ENCODE results near the gene NCL.
"Not testable (repeated sequence)": the region's sequence is repeated elsewhere in the genome, so short reads cannot be mapped to it uniquely, and the experiment has no call there.

NCL gene

GRCh38 chr2:231467613-231468530 is 3.6 kb upstream of the NCL start:
- no peak for DNase-seq

DNA sequence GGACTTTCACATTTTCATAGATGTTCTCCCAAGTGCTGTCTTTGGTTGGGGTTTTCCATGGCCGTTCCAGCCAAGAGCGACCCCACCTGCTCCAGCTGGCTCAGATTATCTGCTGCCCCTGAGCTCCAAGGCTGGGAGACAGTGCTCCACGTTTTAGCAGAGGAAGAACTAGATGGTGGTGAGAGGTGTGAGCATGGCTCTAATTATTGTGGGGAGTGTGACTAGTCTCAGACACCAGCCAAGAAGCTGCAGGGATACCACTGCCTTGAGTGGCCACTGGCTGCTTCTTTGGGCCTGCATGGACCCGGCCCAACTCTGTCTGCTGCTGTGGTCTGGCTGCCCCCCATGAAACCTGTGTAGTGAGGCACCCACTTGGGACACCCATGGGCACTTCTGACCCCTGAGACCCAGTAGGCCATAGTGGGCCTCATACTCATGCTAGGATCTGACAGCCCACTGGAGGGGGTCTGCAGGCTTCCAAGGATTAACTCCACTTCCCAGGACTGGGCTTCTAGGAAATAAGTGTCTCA is 2.8 kb upstream of the NCL start:
- no peak for DNase-seq

GRCh38 chr2:231464576-231465540 is 574 bp upstream of the NCL start:
- peak; percentile 98 for DNase-seq

DNA sequence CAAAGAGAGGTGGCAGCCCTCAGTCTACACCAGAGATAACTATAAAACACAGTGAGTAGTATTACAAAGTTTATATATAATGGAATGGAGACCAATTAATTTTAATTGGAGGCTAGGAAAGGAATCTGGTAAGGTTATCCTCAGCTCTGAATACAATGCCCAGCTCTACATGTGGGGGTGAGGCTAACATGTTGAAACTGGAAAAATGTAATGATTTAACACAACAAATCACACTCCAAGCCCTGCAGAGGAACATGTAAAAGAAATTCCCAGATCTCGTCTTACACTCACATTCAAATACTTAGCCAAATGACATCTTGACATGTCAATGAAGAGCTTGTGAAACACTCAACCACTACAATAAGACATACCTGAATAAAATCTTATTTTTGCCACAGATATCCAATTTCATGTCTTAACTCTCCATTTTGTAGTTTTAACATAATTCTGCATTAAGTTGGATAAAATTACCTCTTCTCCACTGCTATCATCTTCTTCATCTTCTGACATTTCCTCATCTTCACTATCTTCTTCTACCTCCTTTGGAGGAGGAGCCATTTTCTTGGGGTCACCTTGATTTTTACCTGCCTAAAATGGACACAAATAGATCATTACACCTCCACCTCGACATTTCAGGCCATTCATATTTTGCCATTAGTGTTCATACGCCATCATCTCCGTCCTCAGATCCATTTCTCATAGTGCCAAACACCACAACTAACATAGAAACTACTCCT is 1.4 kb downstream of the NCL start:
- no peak for DNase-seq

DNA sequence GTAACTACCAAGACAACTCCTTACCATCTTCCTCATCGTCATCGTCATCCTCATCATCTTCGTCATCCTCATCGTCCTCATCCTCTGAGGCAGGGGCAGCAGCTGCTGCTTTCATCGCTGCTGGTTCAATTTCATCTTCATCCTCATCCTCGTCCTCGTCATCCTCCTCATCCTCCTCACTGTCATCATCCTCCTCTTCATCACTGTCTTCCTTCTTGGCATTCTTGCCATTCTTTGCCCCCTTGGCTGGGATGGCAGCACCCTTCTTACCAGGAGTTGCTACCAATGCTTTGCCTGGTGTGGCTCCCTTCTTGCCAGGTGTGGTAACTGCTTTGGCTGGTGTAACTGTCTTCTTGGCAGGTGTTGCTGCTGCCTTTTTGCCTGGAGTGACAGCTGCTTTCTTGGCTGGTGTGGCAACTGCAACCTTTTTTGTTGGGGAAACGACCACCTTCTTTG is 2.7 kb downstream of the NCL start:
- no peak for DNase-seq

- not testable (repeated sequence) for DNase-seq
Observed at GRCh38 chr2:231460841-231461240, 3.4 kb downstream of the NCL start.

DNA sequence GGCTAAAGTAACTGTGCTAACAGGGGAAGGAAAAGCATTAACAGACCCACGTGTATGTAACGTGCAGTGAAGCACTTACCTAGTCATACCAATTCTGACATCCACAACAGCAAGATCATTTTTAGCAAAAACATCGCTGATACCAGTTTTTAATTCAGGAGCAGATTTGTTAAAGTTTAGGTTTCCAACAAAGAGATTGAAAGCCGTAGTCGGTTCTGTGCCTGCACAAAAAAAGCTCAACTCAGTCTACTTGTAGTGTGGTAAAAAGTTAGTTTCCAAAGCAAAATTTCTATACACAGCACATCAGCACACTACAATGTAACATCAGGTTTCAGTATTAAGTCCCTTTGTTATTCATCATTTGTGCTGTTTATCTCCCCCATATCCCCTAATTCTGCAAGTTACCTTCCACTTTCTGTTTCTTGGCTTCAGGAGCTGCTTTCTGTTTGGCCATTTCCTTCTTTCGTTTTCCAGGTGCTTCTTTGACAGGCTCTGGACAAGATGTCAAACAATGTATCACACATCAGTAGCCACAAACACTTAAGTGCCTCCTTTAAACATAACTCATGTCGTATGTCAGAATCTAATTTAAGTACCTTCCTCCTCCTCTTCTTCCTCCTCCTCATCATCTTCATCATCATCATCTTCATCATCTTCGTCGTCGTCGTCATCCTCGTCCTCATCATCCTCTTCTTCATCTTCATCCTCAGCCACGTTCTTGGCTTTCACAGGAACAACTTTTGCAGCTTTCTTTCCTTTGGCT is 4.0 kb downstream of the NCL start:
- no peak for DNase-seq

DNA sequence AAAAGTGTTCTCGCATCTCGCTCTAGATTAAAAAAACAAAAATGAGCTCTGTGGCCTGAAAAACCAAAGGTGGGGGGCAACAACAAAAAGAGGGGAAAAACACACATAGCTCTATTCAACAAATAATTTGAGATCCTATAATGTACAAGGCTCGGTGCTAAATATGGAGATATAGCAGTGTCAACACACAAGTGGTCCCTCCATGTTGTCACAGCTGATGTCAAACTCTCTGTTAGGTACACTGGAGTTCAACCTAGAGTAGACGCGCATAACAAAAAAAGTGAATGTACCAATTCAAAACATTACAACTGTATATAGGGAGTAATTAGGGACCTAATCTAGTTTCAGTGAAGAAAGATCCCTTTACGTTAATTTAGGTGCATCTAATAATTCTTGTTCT is 5.9 kb downstream of the NCL start:
- no peak for DNase-seq

DNA sequence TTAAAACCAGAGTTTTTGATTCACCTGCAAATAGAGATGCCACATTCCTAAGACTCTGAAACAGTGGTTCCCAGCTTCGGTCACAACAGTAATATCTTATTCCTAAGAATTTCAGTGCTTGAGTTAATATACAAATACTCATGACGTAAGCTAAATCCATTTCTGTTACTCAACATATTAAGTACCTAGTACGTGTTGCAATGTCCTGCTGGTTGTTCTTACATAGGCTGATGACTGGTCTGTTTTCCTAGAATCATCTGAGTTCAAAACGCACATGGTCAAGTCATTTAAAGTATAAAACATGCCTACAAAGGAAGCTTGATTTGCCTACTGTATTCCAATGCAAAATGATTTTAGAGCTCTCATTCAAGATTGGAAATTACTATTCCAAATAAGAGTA is 7.2 kb downstream of the NCL start:
- no peak for DNase-seq

GRCh38 chr2:231456295-231457004 is 7.8 kb downstream of the NCL start:
- DNase-seq = no peak

DNA sequence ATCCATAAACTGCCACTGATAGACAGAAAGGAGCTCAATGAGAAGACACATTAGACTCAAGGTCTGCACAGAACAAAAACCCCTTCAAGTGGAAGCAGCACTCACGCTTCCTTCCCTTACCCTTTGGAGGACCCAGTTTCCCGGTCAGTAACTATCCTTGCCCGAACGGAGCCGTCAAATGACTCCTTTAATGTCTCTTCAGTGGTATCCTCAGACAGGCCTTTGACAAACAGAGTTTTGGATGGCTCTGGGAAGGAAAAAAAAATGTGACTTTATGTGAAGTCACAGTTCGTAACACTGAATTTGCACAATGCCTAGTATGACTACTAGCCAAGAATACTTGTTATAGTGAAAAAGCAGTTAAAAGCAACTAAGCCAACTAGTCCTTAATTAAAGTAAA is 8.4 kb downstream of the NCL start:
- no peak for DNase-seq

DNA sequence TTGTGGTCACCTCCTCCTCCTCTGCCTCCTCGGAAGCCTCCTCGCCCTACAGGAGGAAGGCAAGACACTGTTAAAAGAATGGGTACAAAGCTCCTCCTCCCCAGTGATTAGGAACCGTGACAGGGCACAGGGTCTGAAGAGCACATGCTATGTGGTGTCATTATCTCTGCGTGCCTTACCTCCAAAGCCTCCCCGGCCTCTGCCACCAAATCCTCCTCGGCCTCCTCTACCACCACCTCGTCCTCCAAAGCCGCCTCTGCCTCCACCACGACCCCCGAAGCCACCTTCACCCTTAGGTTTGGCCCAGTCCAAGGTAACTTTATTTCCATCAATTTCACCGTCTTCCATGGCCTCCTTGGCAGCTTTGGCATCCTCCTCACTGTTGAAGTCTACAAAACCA is 9.1 kb downstream of the NCL start:
- DNase-seq = no peak

GRCh38 chr2:231454361-231454791 is 9.9 kb downstream of the NCL start:
- DNase-seq = no peak

DNA sequence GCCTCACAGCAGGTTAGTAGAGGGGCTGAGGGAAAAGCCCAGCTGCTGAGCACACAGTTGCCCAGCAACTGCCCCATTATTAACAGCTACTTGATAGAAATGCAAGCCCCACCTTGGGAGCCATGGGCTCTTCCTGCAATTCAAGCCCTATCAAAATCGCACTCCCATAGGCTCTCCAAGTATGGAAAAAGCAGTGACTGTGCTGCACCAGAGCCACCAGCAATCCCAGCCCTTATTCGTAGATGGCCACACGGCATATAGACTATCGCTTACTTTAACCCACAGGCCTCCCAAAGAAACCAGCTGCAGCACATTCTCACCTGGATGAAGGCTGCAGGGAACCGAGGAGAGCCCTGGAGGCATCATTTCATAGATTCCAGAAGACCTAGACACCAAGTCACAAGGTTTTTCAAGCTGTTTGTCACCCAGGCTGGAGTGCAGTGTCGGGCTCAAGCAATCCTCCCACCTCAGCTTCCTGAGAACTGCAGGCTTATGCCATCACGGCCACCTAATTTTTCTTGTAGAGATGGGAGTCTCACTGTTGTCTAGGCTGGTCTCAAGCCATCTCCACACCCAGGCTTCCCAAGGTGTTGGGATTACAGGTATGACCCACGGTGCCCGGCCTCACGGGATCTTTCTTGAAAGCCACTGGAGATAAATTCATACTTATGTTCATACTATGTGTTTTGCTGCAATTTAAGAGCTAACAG is 11.3 kb downstream of the NCL start:
- DNase-seq = no peak

DNA sequence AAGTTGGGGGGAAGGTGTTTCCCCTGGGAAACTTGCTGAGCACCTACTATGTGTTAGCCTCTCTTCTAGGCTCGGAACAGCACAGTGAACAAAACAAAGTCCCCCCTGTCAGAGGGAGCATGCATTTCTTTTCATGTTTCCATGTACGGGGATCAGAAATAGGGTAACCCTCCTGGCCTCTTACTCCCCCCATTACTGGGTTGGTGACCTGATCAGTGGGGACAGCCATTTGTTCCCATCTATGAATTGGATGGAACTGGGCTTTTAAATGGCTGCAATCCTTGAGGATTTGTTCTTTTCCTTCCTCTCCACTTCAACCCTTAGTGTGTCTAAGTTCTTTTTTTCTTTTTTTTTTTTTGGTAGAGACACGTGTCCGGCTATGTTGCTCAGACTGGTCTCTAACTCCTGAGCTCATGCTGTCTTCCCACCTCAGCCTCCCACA is 13.7 kb downstream of the NCL start:
- no peak for DNase-seq

DNA sequence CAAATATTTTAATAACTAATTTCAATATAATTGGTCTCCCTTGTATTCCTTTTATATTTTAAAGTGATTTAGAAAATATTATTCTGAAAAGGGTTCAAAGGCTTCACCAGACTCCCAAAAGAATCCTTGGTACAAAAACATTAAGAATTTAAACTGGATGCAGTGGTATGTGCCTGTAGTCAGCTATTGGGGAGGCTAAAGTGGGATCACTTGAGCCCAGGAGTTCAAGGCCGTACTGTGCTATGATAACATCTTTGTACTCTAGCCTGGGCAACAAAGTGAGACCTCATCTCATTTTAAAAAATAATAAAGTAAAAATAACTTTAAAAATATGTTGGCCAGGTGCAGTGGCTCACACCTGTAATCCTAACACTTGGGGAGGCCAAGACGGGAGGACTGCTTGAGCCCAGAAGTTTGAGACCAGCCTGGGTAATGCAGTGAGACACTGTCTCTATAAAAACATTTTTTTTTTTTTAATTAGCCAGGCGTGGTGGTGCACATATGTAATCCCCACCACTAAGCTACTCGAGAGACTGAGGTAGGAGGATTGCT is 14.7 kb downstream of the NCL start:
- DNase-seq = no peak

GRCh38 chr2:231436957-231437356 is 27.3 kb downstream of the NCL start:
- no peak for DNase-seq

DNA sequence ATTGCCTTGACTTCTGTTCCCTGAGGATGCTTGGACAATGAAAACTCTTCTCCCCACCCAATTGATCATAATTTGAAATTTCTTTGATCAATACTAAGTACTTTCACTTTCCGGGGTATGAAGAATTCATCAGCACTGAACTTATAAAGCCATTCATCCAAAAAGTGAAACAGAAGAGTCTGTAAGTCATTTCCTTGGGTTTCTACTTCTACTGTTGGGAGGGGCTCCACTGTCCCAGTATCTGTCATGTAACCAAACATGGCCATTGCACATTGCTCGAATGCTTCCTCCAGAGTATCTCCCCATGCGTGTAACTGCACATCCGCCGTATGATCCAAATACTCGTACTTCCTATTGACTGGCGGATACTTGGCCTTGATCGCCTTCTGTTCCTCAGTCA is 30.3 kb downstream of the NCL start:
- no peak for DNase-seq

GRCh38 chr2:231431606-231432005 is 32.7 kb downstream of the NCL start:
- no peak for DNase-seq

DNA sequence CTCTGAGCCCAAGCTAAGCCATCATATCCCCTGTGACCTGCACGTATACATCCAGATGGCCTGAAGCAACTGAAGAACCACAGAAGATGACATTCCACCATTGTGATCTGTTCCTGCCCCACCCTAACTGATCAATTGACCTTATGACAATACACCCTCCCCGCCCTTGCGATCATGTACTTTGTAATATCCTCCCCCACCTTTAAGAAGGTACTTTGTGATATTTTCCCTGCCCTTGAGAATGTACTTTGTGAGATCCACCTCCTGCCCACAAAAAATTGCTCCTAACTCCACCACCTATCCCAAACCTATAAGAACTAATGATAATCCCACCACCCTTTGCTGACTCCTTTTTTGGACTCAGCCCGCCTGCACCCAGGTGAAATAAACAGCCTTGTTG is 33.8 kb downstream of the NCL start:
- DNase-seq = not testable (repeated sequence)
